Peyer's patch (tissue), 4 donors: Measurements from ENCODE around the gene CHST3.

Source experiments
- CTCF ChIP-seq, 6 experiments: fragments of 450-650 bp in 4 of 6; fragments of 200-600 bp in 2 of 6; sonication (generic) in 1 of 6; IDR thresholded peaks; one replicate each; pipeline ENCODE4 v1.5.1; 2017 to 2019; ENCODE audit warnings: antibody characterized with exemption in 6 of 6, mild to moderate bottlenecking in 3 of 6, moderate library complexity in 1 of 6
- POLR2A ChIP-seq, 2 donors: fragments of 450-650 bp; IDR thresholded peaks; one replicate each; pipeline ENCODE4 v1.5.1; 2017; ENCODE audit warnings: antibody characterized with exemption in 2 of 2, mild to moderate bottlenecking in 2 of 2, moderate library complexity in 2 of 2

- TF ChIP-seq CTCF (IDR thresholded peaks at IDR 0.05) = no peak
- no peak for TF ChIP-seq POLR2A (IDR thresholded peaks at IDR 0.05)
These were observed 7.1 kb downstream of the CHST3 start for GRCh38 chr10:71971311-71971731.
